ENCODE measurements around the gene TRIM47. TPM values are rescaled to one million over a fixed set of nuclear protein-coding genes. Genes with fewer than 3 reads are reported as not detected.
A peak's percentile ranks its signal among the peaks of the same experiment; 100 is the strongest.

Gene TRIM47
- total and polyA plus RNA-seq, 2 of the 13 experiments (the other 11 are each of a cell fraction or from before 2014, with no cell fraction given): 33.5 to 82.0 TPM

DNA sequence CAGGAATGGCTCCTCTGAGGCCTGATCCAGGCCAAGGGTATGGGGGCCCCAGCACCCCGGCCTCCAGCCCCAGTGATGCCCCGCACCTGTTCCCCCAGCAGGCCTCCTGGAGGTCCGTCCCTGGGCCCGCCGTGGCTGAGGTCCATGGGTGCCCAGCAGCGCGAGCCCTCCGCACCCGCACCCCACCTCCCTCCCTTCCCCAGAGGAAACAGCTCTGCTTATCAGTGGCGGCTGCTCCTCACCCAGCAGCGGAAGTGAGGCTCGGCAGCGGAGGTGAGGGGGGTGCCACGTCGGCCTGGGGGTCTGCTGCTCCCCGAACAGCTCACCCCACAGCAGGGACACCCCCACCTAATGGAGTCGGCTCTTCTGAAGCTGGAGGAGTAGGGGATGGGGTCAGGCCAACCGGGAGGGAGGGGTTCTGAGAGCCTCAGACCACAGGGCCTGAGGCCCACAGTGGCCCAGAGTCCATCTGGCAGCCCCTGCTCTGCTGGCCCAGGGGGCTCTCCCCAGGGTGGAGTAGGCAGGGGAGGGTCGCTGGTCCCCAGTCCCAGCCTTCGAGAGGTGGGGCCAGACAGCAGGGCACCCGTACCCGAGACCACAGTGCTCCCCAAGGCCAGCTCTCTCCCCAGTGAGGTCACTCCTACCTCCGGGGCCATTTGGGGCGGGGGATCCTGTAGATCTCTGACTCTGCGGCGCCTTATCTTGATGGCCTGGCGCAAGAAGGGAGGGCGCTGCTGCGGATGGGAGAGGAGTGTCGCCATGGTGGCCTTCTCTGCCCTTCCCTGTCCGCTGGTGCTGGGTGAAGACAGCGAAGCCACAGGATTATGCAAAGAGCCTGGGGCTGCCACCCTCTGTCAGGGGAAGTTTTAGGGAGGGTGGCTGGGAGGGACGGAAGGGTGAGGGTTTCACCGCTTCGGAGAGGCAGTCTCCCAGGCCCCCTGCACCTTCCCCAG is 34.5 kb downstream of the TRIM47 start, which contains the start of gene UNC13D (continued):
- TF ChIP-seq ZNF614 (CRISPR knock-in tag; IDR thresholded peaks at IDR 0.05; ENCODE audit: borderline replicate concordance) (peak; percentile 23; the same call in 1 of the 2 replicates), ZFY (CRISPR knock-in tag; IDR thresholded peaks at IDR 0.05) (peak; percentile 75), ARNT2 (CRISPR knock-in tag; IDR thresholded peaks at IDR 0.05; ENCODE audit: low read depth) (0 out of 2 replicates have a peak, but pooled peaks have one; percentile 50), ZNF274 (CRISPR knock-in tag; IDR thresholded peaks at IDR 0.05) (peak; percentile 75; the same call in 1 of the 2 replicates), SATB2 (CRISPR knock-in tag; IDR thresholded peaks at IDR 0.05) (no peak), TBX2 (CRISPR knock-in tag; IDR thresholded peaks at IDR 0.05; ENCODE audit: borderline replicate concordance) (peak; percentile 56), ZNF644 (CRISPR knock-in tag; IDR thresholded peaks at IDR 0.05; ENCODE audit: low read depth) (0 out of 2 replicates have a peak, but pooled peaks have one; percentile 12), RFX5 (IDR thresholded peaks at IDR 0.05; ENCODE audit: low read depth, low read length) (no peak), POLR2AphosphoS5 (IDR thresholded peaks at IDR 0.05; ENCODE audit: low read depth, low read length) (peak; percentile 63), ZNF557 (CRISPR knock-in tag; IDR thresholded peaks at IDR 0.05) (no peak), RXRA (CRISPR knock-in tag; IDR thresholded peaks at IDR 0.05) (no peak; the same call in 1 of the 2 replicates), HNRNPLL (IDR thresholded peaks at IDR 0.05; ENCODE audit: low read depth, low read length, poor library complexity, severe bottlenecking) (peak; percentile 57)
- TF ChIP-seq, protein P1, sequence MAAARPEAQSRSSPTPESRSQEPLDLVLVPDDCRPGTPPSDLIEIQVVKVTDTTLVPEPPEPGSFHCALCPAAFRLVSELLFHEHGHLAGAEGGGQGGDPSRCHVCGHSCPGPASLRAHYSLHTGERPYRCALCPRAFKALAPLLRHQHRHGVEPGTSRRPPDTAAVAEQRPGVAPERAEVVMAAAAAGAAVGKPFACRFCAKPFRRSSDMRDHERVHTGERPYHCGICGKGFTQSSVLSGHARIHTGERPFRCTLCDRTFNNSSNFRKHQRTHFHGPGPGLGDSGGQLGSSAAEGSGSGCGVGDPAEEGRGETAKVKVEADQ (CRISPR knock-in tag; IDR thresholded peaks at IDR 0.05; ENCODE audit: borderline replicate concordance): peak; percentile 58; the same call in 1 of the 2 replicates
- TF ChIP-seq, protein P2, sequence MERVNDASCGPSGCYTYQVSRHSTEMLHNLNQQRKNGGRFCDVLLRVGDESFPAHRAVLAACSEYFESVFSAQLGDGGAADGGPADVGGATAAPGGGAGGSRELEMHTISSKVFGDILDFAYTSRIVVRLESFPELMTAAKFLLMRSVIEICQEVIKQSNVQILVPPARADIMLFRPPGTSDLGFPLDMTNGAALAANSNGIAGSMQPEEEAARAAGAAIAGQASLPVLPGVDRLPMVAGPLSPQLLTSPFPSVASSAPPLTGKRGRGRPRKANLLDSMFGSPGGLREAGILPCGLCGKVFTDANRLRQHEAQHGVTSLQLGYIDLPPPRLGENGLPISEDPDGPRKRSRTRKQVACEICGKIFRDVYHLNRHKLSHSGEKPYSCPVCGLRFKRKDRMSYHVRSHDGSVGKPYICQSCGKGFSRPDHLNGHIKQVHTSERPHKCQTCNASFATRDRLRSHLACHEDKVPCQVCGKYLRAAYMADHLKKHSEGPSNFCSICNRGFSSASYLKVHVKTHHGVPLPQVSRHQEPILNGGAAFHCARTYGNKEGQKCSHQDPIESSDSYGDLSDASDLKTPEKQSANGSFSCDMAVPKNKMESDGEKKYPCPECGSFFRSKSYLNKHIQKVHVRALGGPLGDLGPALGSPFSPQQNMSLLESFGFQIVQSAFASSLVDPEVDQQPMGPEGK (CRISPR knock-in tag; IDR thresholded peaks at IDR 0.05): peak; percentile 84
- TF ChIP-seq, protein P3, sequence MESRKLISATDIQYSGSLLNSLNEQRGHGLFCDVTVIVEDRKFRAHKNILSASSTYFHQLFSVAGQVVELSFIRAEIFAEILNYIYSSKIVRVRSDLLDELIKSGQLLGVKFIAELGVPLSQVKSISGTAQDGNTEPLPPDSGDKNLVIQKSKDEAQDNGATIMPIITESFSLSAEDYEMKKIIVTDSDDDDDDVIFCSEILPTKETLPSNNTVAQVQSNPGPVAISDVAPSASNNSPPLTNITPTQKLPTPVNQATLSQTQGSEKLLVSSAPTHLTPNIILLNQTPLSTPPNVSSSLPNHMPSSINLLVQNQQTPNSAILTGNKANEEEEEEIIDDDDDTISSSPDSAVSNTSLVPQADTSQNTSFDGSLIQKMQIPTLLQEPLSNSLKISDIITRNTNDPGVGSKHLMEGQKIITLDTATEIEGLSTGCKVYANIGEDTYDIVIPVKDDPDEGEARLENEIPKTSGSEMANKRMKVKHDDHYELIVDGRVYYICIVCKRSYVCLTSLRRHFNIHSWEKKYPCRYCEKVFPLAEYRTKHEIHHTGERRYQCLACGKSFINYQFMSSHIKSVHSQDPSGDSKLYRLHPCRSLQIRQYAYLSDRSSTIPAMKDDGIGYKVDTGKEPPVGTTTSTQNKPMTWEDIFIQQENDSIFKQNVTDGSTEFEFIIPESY (CRISPR knock-in tag; IDR thresholded peaks at IDR 0.05): peak; percentile 88
- TF ChIP-seq, protein P4, sequence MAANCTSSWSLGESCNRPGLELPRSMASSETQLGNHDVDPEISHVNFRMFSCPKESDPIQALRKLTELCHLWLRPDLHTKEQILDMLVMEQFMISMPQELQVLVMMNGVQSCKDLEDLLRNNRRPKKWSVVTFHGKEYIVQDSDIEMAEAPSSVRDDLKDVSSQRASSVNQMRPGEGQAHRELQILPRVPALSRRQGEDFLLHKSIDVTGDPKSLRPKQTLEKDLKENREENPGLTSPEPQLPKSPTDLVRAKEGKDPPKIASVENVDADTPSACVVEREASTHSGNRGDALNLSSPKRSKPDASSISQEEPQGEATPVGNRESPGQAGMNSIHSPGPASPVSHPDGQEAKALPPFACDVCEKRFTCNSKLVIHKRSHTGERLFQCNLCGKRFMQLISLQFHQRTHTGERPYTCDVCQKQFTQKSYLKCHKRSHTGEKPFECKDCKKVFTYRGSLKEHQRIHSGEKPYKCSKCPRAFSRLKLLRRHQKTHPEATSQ (CRISPR knock-in tag; IDR thresholded peaks at IDR 0.05; ENCODE audit: borderline replicate concordance): no peak
- TF ChIP-seq, protein P5, sequence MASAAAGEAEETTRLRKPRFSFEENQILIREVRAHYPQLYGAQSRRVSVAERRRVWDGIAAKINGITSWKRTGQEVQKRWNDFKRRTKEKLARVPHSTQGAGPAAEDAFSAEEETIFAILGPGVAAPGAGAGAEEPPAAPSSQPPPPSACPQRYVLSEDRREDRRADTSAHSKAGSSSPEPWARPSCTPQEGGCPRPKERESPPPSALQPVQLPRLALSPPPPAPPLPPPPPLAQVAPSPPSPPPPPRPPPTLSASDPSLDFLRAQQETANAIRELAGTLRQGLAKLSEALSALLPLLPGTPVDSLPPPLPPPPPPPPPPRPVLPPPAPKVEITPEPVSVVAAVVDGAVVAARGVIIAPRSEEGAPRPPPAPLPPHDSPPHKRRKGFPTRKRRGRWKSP (CRISPR knock-in tag; IDR thresholded peaks at IDR 0.05): 0 out of 2 replicates have a peak, but pooled peaks have one; percentile 39
- TF ChIP-seq, protein P6, sequence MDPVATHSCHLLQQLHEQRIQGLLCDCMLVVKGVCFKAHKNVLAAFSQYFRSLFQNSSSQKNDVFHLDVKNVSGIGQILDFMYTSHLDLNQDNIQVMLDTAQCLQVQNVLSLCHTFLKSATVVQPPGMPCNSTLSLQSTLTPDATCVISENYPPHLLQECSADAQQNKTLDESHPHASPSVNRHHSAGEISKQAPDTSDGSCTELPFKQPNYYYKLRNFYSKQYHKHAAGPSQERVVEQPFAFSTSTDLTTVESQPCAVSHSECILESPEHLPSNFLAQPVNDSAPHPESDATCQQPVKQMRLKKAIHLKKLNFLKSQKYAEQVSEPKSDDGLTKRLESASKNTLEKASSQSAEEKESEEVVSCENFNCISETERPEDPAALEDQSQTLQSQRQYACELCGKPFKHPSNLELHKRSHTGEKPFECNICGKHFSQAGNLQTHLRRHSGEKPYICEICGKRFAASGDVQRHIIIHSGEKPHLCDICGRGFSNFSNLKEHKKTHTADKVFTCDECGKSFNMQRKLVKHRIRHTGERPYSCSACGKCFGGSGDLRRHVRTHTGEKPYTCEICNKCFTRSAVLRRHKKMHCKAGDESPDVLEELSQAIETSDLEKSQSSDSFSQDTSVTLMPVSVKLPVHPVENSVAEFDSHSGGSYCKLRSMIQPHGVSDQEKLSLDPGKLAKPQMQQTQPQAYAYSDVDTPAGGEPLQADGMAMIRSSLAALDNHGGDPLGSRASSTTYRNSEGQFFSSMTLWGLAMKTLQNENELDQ (CRISPR knock-in tag; IDR thresholded peaks at IDR 0.05; ENCODE audit: borderline replicate concordance): no peak

Measured in HepG2 (cell line).